GM21381 (cell line): ENCODE results near the gene SVOPL.

Experiments
- ATAC-seq: cut with Tn5 transposase; IDR thresholded peaks from one replicate; pipeline ENCODE4 v1.9.1; 2021; ENCODE audit warnings: mild to moderate bottlenecking, moderate library complexity; ENCODE audit not compliant: unreplicated experiment

Gene SVOPL

GRCh38 chr7:138565451-138566114 lies 135.6 kb downstream of the SVOPL start:
- no peak for ATAC-seq

GRCh38 chr7:138565071-138565450 lies 136.1 kb downstream of the SVOPL start:
- ATAC-seq, result no peak

- ATAC-seq, result no peak
Observed at GRCh38 chr7:138564365-138564764, 136.8 kb downstream of the SVOPL start.

DNA sequence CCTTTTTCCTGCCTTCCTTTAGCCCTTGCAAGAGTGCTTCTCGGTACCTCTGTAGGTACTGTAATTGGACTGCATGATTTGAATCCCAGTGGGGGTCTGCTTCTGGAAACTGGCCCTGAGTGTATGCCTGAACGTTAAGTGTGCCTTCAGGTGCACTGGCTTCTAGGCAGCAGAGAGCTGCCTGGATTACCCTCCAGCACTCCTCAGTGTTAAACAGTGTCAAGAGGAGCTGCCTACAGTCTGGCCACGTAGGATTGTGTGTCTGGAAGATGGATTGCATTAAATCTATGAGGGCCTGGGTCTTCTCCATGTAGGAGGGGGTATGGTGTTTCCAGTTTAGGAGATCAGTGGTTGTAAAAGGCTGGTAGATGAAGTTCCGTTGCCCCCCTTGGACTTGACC lies 137.4 kb downstream of the SVOPL start:
- ATAC-seq, result no peak

DNA sequence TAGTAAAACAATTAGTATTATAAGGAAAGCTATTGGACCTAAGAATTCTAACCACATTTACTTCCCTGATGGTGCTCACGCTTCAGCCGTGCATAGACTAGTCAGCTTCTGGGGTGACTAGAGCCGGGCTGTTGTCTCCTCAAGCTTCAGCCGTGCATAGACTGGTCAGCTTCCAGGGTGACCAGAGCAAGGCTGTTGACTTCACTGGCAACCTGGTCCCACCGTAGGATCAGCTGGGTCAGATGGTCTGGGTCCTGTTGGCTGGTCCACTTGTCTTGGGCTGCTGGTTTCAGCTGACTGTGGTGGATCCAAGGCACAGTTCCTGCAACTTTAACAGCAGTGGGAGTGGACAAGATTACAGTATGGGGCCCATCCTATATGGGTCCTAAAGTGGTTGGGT lies 141.7 kb downstream of the SVOPL start:
- no peak for ATAC-seq

DNA sequence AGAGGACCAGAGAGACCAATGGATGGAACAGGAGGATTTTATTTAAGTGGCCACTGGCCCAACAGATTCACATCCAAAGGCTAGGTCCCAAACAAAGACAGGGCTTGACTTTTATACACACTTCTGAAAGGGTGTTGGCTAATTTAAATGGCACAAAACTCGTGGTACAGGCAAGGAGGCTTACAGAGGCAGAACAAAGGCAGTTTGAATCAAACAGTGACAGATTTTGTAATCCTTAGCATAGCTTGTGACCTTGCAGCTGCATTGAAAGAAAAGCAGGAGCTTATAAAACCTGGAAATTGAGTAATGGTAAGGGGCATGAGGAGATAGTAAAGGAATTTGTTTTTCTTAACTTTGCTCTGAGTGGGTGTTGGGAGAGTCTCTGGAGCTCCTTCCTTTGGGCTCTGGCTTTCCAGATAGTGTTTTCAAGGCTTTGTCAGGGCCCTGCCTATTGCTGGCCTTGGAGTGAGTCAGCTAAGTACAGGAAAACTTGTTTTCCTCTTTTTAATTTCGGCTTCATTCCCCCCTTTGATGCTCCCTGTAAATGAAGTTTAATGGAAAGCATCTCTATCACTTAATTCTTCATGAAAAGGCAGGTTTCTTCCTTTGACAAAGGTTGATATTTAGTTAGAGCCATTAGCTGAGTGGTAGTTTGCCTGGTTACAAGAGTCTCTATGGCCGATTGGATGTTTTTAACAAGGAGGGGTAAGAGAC lies 144.2 kb downstream of the SVOPL start:
- ATAC-seq, result no peak

GRCh38 chr7:138555684-138556083 lies 145.5 kb downstream of the SVOPL start:
- ATAC-seq, result no peak

GRCh38 chr7:138554674-138555073 lies 146.5 kb downstream of the SVOPL start:
- no peak for ATAC-seq

GRCh38 chr7:138553805-138554204 lies 147.4 kb downstream of the SVOPL start:
- ATAC-seq, result no peak

DNA sequence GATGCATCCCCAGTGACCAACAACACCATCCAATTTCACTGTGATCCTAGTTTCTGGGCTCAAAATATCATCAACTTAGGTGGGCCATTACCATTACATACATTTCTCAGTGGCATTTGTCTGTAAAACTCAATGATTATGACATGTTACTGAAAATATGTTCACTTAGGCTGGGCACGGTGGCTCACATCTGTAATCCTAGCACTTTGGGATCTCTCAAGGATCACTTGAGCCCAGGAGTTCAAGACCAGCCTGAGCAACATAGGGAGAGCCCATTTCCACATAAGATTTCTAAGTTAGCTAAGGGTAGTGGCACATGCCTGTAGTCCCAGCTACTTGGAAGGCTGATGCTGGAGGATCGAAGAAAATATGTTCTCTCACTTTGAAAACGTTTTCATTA lies 150.1 kb downstream of the SVOPL start:
- ATAC-seq, result no peak

DNA sequence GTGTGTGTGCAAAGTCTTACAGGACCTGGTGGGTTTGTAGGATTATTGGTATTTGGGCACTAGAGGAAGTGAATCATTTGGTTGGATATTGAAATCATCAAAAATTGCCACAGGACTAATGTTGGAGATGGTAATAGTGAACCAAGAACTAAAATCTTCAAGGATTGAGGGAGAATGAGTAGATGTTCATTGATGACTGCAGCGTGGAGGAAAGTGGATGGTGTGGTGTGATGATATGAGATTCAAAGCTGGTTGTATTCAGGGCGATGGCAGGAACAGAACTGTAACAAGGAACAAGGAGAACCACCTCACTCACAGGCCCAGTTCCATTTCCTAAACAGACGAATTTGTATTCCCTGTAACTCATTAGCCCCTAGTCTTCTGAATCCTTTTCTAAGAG lies 150.8 kb downstream of the SVOPL start:
- ATAC-seq, result no peak

- ATAC-seq, result no peak
Observed at GRCh38 chr7:138549082-138549481, 152.1 kb downstream of the SVOPL start.

DNA sequence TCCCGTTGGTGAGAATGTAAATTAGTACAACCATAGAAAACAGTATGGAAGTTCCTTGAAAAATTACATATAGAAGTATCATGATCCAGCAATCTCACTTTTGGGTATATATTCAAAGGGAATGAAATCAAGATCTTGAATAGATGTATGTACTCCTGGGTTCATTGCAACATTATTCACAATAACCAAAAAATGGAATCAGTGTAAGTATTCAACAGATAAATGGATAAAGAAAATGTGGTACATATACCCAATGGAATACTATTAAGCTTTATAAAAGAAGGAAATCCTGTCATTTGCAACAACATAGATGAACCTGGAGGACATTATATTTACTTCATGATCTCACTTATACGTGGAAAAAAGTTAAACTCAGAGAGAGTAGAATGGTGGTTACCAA lies 154.3 kb downstream of the SVOPL start:
- ATAC-seq, result no peak

DNA sequence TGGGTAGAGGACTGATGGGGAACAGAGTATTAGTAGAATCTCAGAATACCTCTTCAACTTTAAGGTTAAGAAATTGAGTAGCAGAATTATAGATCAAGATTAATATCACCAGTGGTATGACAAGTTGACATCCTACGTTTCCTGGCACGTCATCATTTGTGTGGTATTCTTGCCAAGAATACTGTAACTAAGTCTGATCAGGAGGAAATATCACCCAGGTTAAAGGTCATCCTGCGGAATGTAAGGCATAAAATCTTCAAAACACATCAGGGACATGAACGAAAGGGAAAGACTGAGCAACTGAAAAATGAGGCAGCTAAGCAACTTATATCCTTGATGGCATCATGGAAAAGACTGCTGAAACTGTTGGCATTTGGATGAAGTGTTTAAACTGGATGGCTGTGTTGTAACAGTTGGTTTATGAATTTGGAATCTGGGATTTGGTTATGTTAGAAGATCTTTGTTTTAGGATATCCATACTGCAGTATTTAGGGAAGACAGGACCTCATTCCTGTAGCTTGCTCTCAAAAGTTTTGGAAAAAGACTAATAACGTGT lies 155.0 kb downstream of the SVOPL start:
- no peak for ATAC-seq

- no peak for ATAC-seq
Observed at GRCh38 chr7:138545123-138545522, 156.0 kb downstream of the SVOPL start.
